Liver (tissue), 9 donors: ENCODE results near the gene SYNPR. TPM values are rescaled to one million over a fixed set of nuclear protein-coding genes. Genes with fewer than 3 reads are reported as not detected.

Experiments
- DNase-seq: peaks from one replicate; pipeline ENCODE4 v3.0.0-alpha.2; 2017; ENCODE audit warnings: low spot score
- H3K27ac ChIP-seq, 2 donors: one replicate each; pipeline ENCODE4 v1.7.0; 2013; ENCODE audit warnings: inconsistent platforms in 2 of 2, low read length in 2 of 2, control low read depth in 1 of 2, low read depth in 1 of 2, mild to moderate bottlenecking in 1 of 2
- H3K27me3 ChIP-seq, 4 donors: one replicate each; pipeline versions ENCODE4 v1.6.1 to v1.7.0; 2013; ENCODE audit warnings: low read length in 3 of 4, inconsistent platforms in 1 of 4, mild to moderate bottlenecking in 1 of 4, moderate library complexity in 1 of 4; ENCODE audit not compliant: control insufficient read depth in 4 of 4, insufficient read depth in 4 of 4
- H3K36me3 ChIP-seq, 4 donors: one replicate each; pipeline versions ENCODE4 v1.6.1 to v1.7.0; 2013; ENCODE audit warnings: low read length in 3 of 4, mild to moderate bottlenecking in 3 of 4, low read depth in 1 of 4, moderate library complexity in 1 of 4; ENCODE audit not compliant: control insufficient read depth in 4 of 4, insufficient read depth in 3 of 4
- H3K4me1 ChIP-seq, 4 donors: one replicate each; pipeline versions ENCODE4 v1.6.1 to v1.7.0; 2013; ENCODE audit warnings: low read length in 3 of 4, mild to moderate bottlenecking in 3 of 4, moderate library complexity in 1 of 4; ENCODE audit not compliant: control insufficient read depth in 4 of 4, insufficient read depth in 4 of 4
- H3K4me3 ChIP-seq, 3 donors: one replicate each; pipeline versions ENCODE4 v1.6.1 to v1.7.0; 2013; ENCODE audit warnings: low read length in 3 of 3, control low read depth in 1 of 3, low read depth in 1 of 3, mild to moderate bottlenecking in 1 of 3
- H3K9ac ChIP-seq, 2 donors: one replicate each; pipeline ENCODE4 v1.7.0; 2013; ENCODE audit warnings: low read length in 2 of 2, mild to moderate bottlenecking in 2 of 2, moderate library complexity in 2 of 2, control low read depth in 1 of 2, low read depth in 1 of 2
- H3K9me3 ChIP-seq, 4 donors: one replicate each; pipeline versions ENCODE4 v1.6.1 to v1.7.0; 2013; ENCODE audit warnings: low read length in 3 of 4; ENCODE audit not compliant: control insufficient read depth in 4 of 4
- EGR1 ChIP-seq, 2 donors: IDR thresholded peaks; 2 replicates each; pipeline ENCODE4 v1.6.1; 2016 to 2018; ENCODE audit warnings: antibody characterized with exemption in 2 of 2, low read depth in 2 of 2
- FOXA1 ChIP-seq: IDR thresholded peaks from 2 replicates; pipeline ENCODE4 v1.6.1; 2016; ENCODE audit warnings: antibody characterized with exemption
- GABPA ChIP-seq, 2 donors: IDR thresholded peaks in 1 of 2; conservative IDR thresholded peaks in 1 of 2; 2 replicates each; pipeline ENCODE4 v1.6.1; 2016; ENCODE audit warnings: antibody characterized with exemption in 2 of 2, mild to moderate bottlenecking in 1 of 2, moderate library complexity in 1 of 2
- HNF4G ChIP-seq: IDR thresholded peaks from 2 replicates; pipeline ENCODE4 v1.6.1; 2016; ENCODE audit warnings: antibody characterized with exemption
- NR2F2 ChIP-seq: IDR thresholded peaks from 2 replicates; pipeline ENCODE4 v1.6.1; 2016; ENCODE audit warnings: antibody characterized with exemption
- RAD21 ChIP-seq, 2 donors: IDR thresholded peaks; 2 replicates each; pipeline ENCODE4 v1.6.1; 2016; ENCODE audit warnings: antibody characterized with exemption in 2 of 2, mild to moderate bottlenecking in 2 of 2
- RXRA ChIP-seq, 2 donors: IDR thresholded peaks; 2 replicates each; pipeline ENCODE4 v1.6.1; 2017 to 2018; ENCODE audit warnings: antibody characterized with exemption in 2 of 2, mild to moderate bottlenecking in 1 of 2
- TAF1 ChIP-seq: conservative IDR thresholded peaks from 2 replicates; pipeline ENCODE4 v1.6.1; 2016; ENCODE audit warnings: antibody characterized with exemption, mild to moderate bottlenecking
- WGBS: extraction: QIAGEN DNeasy Blood & Tissue Kit; methylation state at CpG from one replicate; pipeline ENCODE4 v1.1.7; 2013; 5-methylcytosine and 5-hydroxymethylcytosine counted together
- polyA plus RNA-seq, 2 donors: library from polyadenylated mRNA; stranded (reverse) in 1 of 2; unstranded in 1 of 2; fragments of 200-250 nt in 1 of 2; fragments of >200 nt in 1 of 2; fragmentation: Nextera tagmentation in 1 of 2; extraction: Ambion mirVana in 1 of 2; gene quantifications; one replicate each; pipeline versions ENCODE4 v1.2.1 to v1.2.3, GENCODE V29; 2013 to 2015
- total RNA-seq, 2 donors: library from RNA; depleted of rRNA; stranded (reverse); fragments of >200 nt; gene quantifications; one replicate each; pipeline ENCODE4 v1.2.3, GENCODE V29; 2014
- TF ChIP-seq, protein P1 (sequence below): IDR thresholded peaks from 2 replicates; pipeline ENCODE4 v1.6.1; 2016; ENCODE audit warnings: antibody characterized with exemption, mild to moderate bottlenecking
- TF ChIP-seq, protein P2 (sequence below): IDR thresholded peaks from 2 replicates; pipeline ENCODE4 v1.6.1; 2016; ENCODE audit warnings: antibody characterized with exemption
- TF ChIP-seq, protein P3 (sequence below): IDR thresholded peaks from 2 replicates; pipeline ENCODE4 v1.6.1; 2016; ENCODE audit warnings: antibody characterized with exemption
- TF ChIP-seq, protein P4 (sequence below): fragments of 150-350 bp; IDR thresholded peaks from 2 replicates; pipeline ENCODE4 v1.5.1; 2017; ENCODE audit warnings: improper control_type of control experiment, low read depth, low read length; ENCODE audit not compliant: missing input control
- donor health status: healthy.
- donor health status: healthy.
- donor health status: healthy.
- donor health status: healthy.
- donor health status: healthy.

SYNPR gene
- total and polyA plus RNA-seq, 4 donors = not detected

DNA sequence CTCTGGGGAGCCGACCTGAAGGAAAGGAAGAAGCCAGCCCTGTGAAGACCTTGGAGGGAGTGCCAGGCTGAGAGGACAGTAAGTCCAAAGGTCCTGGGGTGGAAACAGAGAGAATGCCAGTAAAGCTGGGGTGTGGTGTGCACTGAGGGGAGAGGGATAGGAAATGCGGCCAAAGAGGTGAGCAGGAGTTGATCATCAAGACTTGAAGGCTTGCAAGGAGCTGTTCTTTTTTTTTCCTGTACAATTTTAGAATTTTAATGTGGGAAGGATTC is 73.8 kb downstream of the SYNPR start (continued):
- TF ChIP-seq, protein P1, sequence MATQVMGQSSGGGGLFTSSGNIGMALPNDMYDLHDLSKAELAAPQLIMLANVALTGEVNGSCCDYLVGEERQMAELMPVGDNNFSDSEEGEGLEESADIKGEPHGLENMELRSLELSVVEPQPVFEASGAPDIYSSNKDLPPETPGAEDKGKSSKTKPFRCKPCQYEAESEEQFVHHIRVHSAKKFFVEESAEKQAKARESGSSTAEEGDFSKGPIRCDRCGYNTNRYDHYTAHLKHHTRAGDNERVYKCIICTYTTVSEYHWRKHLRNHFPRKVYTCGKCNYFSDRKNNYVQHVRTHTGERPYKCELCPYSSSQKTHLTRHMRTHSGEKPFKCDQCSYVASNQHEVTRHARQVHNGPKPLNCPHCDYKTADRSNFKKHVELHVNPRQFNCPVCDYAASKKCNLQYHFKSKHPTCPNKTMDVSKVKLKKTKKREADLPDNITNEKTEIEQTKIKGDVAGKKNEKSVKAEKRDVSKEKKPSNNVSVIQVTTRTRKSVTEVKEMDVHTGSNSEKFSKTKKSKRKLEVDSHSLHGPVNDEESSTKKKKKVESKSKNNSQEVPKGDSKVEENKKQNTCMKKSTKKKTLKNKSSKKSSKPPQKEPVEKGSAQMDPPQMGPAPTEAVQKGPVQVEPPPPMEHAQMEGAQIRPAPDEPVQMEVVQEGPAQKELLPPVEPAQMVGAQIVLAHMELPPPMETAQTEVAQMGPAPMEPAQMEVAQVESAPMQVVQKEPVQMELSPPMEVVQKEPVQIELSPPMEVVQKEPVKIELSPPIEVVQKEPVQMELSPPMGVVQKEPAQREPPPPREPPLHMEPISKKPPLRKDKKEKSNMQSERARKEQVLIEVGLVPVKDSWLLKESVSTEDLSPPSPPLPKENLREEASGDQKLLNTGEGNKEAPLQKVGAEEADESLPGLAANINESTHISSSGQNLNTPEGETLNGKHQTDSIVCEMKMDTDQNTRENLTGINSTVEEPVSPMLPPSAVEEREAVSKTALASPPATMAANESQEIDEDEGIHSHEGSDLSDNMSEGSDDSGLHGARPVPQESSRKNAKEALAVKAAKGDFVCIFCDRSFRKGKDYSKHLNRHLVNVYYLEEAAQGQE = no peak
- no peak for TF ChIP-seq HNF4G
- TF ChIP-seq, protein P2, sequence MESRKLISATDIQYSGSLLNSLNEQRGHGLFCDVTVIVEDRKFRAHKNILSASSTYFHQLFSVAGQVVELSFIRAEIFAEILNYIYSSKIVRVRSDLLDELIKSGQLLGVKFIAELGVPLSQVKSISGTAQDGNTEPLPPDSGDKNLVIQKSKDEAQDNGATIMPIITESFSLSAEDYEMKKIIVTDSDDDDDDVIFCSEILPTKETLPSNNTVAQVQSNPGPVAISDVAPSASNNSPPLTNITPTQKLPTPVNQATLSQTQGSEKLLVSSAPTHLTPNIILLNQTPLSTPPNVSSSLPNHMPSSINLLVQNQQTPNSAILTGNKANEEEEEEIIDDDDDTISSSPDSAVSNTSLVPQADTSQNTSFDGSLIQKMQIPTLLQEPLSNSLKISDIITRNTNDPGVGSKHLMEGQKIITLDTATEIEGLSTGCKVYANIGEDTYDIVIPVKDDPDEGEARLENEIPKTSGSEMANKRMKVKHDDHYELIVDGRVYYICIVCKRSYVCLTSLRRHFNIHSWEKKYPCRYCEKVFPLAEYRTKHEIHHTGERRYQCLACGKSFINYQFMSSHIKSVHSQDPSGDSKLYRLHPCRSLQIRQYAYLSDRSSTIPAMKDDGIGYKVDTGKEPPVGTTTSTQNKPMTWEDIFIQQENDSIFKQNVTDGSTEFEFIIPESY = no peak
- no peak for TF ChIP-seq GABPA (IDR thresholded peaks at IDR 0.05 in 1 of 2, conservative IDR thresholded peaks at IDR 0.05 in 1 of 2)

DNA sequence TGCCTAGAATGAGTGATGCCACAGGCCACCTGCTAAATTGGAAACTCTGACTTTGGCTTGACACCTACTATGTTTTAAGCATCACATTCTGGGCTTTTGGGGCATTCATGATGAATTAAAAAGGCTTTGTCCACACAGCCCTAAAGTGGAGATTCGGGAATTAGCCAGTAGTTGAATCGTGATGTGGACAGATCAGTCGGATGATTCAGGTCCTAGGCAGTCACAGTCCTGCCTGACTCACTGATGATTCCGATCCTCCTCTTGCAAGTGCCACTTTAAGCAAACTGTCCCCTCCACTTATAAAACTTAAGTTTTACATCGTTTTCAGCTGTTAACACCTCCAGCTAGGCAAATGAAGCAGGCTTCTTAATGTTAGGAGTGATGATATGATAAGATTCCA is 75.3 kb downstream of the SYNPR start:
- Histone ChIP-seq H3K9ac (no peak overlapping the region), H3K36me3 (no peaks in the 10 kb centered on the region), H3K27me3 (peaks cover 0 to 4% (median 0%) of the 10 kb centered on the region in 4 donors), H3K27ac (no peak overlapping the region), H3K9me3 (no peaks in the 10 kb centered on the region), H3K4me1 (no peaks in the 10 kb centered on the region), H3K4me3 (no peak overlapping the region)
- WGBS = 70% methylated on average over 5 of the region's 5 CpGs
- DNase-seq = no peak
- TF ChIP-seq, protein P3, sequence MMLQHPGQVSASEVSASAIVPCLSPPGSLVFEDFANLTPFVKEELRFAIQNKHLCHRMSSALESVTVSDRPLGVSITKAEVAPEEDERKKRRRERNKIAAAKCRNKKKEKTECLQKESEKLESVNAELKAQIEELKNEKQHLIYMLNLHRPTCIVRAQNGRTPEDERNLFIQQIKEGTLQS = no peak
- TF ChIP-seq RAD21 (IDR thresholded peaks at IDR 0.05) (no peak), NR2F2 (no peak), TAF1 (no peak), HNF4G (no peak), FOXA1 (no peak), EGR1 (IDR thresholded peaks at IDR 0.05; ENCODE audit: low read depth in 2 of 2) (no peak), GABPA (IDR thresholded peaks at IDR 0.05 in 1 of 2, conservative IDR thresholded peaks at IDR 0.05 in 1 of 2) (no peak), RXRA (IDR thresholded peaks at IDR 0.05) (no peak)
- TF ChIP-seq, protein P4, sequence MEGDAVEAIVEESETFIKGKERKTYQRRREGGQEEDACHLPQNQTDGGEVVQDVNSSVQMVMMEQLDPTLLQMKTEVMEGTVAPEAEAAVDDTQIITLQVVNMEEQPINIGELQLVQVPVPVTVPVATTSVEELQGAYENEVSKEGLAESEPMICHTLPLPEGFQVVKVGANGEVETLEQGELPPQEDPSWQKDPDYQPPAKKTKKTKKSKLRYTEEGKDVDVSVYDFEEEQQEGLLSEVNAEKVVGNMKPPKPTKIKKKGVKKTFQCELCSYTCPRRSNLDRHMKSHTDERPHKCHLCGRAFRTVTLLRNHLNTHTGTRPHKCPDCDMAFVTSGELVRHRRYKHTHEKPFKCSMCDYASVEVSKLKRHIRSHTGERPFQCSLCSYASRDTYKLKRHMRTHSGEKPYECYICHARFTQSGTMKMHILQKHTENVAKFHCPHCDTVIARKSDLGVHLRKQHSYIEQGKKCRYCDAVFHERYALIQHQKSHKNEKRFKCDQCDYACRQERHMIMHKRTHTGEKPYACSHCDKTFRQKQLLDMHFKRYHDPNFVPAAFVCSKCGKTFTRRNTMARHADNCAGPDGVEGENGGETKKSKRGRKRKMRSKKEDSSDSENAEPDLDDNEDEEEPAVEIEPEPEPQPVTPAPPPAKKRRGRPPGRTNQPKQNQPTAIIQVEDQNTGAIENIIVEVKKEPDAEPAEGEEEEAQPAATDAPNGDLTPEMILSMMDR = no peak
- TF ChIP-seq, protein P1 = no peak
- TF ChIP-seq, protein P2 = no peak
